Keratinocyte (primary cell): ENCODE data around the gene YAF2. TPM values are rescaled to one million over a fixed set of nuclear protein-coding genes. Genes with fewer than 3 reads are reported as not detected.

Experiments used
- DNase-seq: peaks from one replicate; pipeline ENCODE4 v3.0.0-alpha.2; 2011; ENCODE audit warnings: low read depth, missing footprints, low spot score
- FAIRE-seq: peaks from 2 replicates; lab custom pipeline; 2011; peaks lifted over from hg19 to GRCh38; lab: Jason Lieb, UNC
- H2AFZ ChIP-seq: 2 replicates; pipeline ENCODE4 v1.6.0; 2012; ENCODE audit warnings: low read length, control low read depth, inconsistent platforms; ENCODE audit not compliant: control insufficient read depth
- H3K27ac ChIP-seq: 2 replicates; pipeline ENCODE4 v1.5.1; 2011; ENCODE audit warnings: low read length; ENCODE audit not compliant: control insufficient read depth, insufficient read depth
- H3K27me3 ChIP-seq: 3 replicates; pipeline ENCODE4 v1.6.0; 2011; ENCODE audit warnings: low read length; ENCODE audit not compliant: control insufficient read depth, insufficient read depth; ENCODE audit errors: extremely low read depth
- H3K36me3 ChIP-seq, 2 experiments: 2 replicates in 1 of 2; 3 replicates in 1 of 2; pipeline ENCODE4 v1.5.1; 2011; ENCODE audit warnings: low read length in 2 of 2, mild to moderate bottlenecking in 1 of 2; ENCODE audit not compliant: control insufficient read depth in 2 of 2, insufficient read depth in 2 of 2; ENCODE audit errors: extremely low read depth in 1 of 2
- H3K4me1 ChIP-seq: 3 replicates; pipeline ENCODE4 v1.5.1; 2011; ENCODE audit warnings: low read length; ENCODE audit not compliant: control insufficient read depth, insufficient read depth; ENCODE audit errors: extremely low read depth
- H3K4me2 ChIP-seq: 3 replicates; pipeline ENCODE4 v1.6.0; 2011; ENCODE audit warnings: low read depth, low read length; ENCODE audit not compliant: control insufficient read depth, insufficient read depth; ENCODE audit errors: extremely low read depth
- H3K4me3 ChIP-seq, 3 experiments: fragments of 200-600 bp in 1 of 3; sonication (generic) in 1 of 3; 2 replicates in 2 of 3; 3 replicates in 1 of 3; pipeline ENCODE4 v1.5.1; 2011 to 2016; ENCODE audit warnings: low read length in 3 of 3, mild to moderate bottlenecking in 3 of 3, control low read depth in 2 of 3, inconsistent platforms in 1 of 3, low read depth in 1 of 3, mixed read lengths in 1 of 3, mixed run types in 1 of 3, moderate library complexity in 1 of 3; ENCODE audit not compliant: control insufficient read depth in 2 of 3, insufficient read depth in 2 of 3; ENCODE audit errors: extremely low read depth in 1 of 3
- H3K79me2 ChIP-seq: 2 replicates; pipeline ENCODE4 v1.6.0; 2012; ENCODE audit warnings: low read length; ENCODE audit not compliant: control insufficient read depth, insufficient read depth
- H3K9ac ChIP-seq: 3 replicates; pipeline ENCODE4 v1.6.0; 2011; ENCODE audit warnings: low read length; ENCODE audit not compliant: control insufficient read depth, insufficient read depth; ENCODE audit errors: extremely low read depth
- H3K9me1 ChIP-seq: 3 replicates; pipeline ENCODE4 v1.6.0; 2011; ENCODE audit warnings: low read length; ENCODE audit not compliant: control insufficient read depth, insufficient read depth; ENCODE audit errors: extremely low read depth
- H3K9me3 ChIP-seq: 2 replicates; pipeline ENCODE4 v1.5.1; 2012; ENCODE audit warnings: low read depth, low read length; ENCODE audit not compliant: control insufficient read depth
- H4K20me1 ChIP-seq: 3 replicates; pipeline ENCODE4 v1.6.0; 2011; ENCODE audit warnings: low read length; ENCODE audit not compliant: control insufficient read depth, insufficient read depth; ENCODE audit errors: extremely low read depth
- EZH2 ChIP-seq: IDR thresholded peaks from one replicate; pipeline ENCODE4 v1.6.1; 2012; ENCODE audit warnings: inconsistent platforms, mild to moderate bottlenecking, low read length, moderate library complexity
- dilution Hi-C: fragments of 300-500 bp; cut with MboI; formaldehyde crosslinking; loops from one replicate; pipeline ENCODE4 v1.7.0; 2020; ENCODE audit warnings: low sequenced_read_pairs; ENCODE audit not compliant: extremely low pct_ligation_motif_present
- polyA plus RNA-seq, 5 experiments: library from polyadenylated mRNA; depleted of rRNA in 3 of 5; stranded (reverse) in 3 of 5; stranded (forward) in 1 of 5; unstranded in 1 of 5; fragments of >200 nt; gene quantifications; 1 replicate in 1 of 5; 2 replicates in 3 of 5; 3 replicates in 1 of 5; pipeline versions ENCODE4 v1.2.1 to v1.2.3, GENCODE V29; 2011 to 2012; ENCODE audit warnings: missing spikeins in 2 of 5, low read depth in 1 of 5, low replicate concordance in 1 of 5
- TF ChIP-seq, protein P1 (sequence below), 3 experiments: IDR thresholded peaks in 1 of 3; conservative IDR thresholded peaks in 1 of 3; optimal IDR thresholded peaks in 1 of 3; 2 replicates in 2 of 3; 3 replicates in 1 of 3; pipeline versions ENCODE3 to v1.5.1; 2011; ENCODE audit warnings: low read length in 3 of 3, mild to moderate bottlenecking in 3 of 3, moderate library complexity in 2 of 3, control low read depth in 1 of 3, inconsistent platforms in 1 of 3; ENCODE audit not compliant: insufficient read depth in 2 of 3; ENCODE audit errors: extremely low read depth in 1 of 3

YAF2 gene
- polyA plus RNA-seq, 1 donor (not counting 4 experiments of a cell fraction or from before 2014, with no cell fraction given), result 15.3 TPM

- Histone ChIP-seq H3K4me1 (peaks cover 25% of the 10 kb centered on the region), H3K79me2 (peaks cover 73% of the 10 kb centered on the region), H3K27ac (peak overlapping the region; percentile 80), H3K9ac (no peak overlapping the region), H2AFZ (no peak overlapping the region), H3K27me3 (no peaks in the 10 kb centered on the region), H3K36me3 (no peaks in the 10 kb centered on the region), H3K4me3 (no peak overlapping the region), H4K20me1 (peaks cover 3% of the 10 kb centered on the region), H3K9me3 (no peaks in the 10 kb centered on the region), H3K4me2 (peak overlapping the region; percentile 94), H3K9me1 (no peaks in the 10 kb centered on the region)
- FAIRE-seq (peak; percentile 53), DNase-seq (no peak)
- dilution Hi-C loops, result no loop called here
- TF ChIP-seq, protein P1, sequence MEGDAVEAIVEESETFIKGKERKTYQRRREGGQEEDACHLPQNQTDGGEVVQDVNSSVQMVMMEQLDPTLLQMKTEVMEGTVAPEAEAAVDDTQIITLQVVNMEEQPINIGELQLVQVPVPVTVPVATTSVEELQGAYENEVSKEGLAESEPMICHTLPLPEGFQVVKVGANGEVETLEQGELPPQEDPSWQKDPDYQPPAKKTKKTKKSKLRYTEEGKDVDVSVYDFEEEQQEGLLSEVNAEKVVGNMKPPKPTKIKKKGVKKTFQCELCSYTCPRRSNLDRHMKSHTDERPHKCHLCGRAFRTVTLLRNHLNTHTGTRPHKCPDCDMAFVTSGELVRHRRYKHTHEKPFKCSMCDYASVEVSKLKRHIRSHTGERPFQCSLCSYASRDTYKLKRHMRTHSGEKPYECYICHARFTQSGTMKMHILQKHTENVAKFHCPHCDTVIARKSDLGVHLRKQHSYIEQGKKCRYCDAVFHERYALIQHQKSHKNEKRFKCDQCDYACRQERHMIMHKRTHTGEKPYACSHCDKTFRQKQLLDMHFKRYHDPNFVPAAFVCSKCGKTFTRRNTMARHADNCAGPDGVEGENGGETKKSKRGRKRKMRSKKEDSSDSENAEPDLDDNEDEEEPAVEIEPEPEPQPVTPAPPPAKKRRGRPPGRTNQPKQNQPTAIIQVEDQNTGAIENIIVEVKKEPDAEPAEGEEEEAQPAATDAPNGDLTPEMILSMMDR (optimal IDR thresholded peaks at IDR 0.05 in 1 of 3, IDR thresholded peaks at IDR 0.05 in 1 of 3, conservative IDR thresholded peaks at IDR 0.05 in 1 of 3; ENCODE audit: extremely low read depth in 1 of 3, insufficient read depth in 2 of 3, low read length in 3 of 3), result peak in 2 of 3 experiments; percentile 56 to 77
- TF ChIP-seq EZH2, result no peak
Measured at GRCh38 chr12:42129595-42130204, 108.3 kb downstream of the YAF2 start.

DNA sequence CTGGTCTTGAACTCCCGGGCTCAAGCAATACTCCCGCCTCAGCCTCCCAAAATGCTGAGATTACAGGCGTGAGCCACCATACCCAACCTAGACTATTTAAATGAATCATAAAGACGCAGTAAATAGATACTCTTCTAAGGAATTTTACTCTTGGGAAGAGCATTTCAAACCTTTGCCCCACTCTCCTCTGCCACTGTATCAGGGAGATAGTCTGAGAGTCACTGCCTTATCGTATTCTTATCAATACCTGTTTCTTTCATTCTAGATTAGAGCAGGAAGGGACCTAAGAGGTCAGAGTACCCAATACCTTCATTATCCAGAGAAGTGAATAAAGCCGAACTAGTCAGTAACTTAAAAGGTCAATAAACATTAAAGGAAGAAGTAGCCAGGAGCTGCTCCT lies 109.2 kb downstream of the YAF2 start:
- H3K9me3 ChIP-seq, result no peaks in the 10 kb centered on the region
- H3K27ac ChIP-seq, result no peak overlapping the region
- no peak overlapping the region for H2AFZ ChIP-seq
- TF ChIP-seq EZH2, result no peak
- TF ChIP-seq, protein P1 (optimal IDR thresholded peaks at IDR 0.05 in 1 of 3, IDR thresholded peaks at IDR 0.05 in 1 of 3, conservative IDR thresholded peaks at IDR 0.05 in 1 of 3; ENCODE audit: extremely low read depth in 1 of 3, insufficient read depth in 2 of 3, low read length in 3 of 3), result no peak
- no peak overlapping the region for H3K4me2 ChIP-seq
- H3K36me3 ChIP-seq, result no peaks in the 10 kb centered on the region
- H3K9ac ChIP-seq, result no peak overlapping the region
- H3K79me2 ChIP-seq, result peaks cover 69% of the 10 kb centered on the region
- dilution Hi-C loops, result no loop called here
- no peaks in the 10 kb centered on the region for H3K9me1 ChIP-seq
- H3K27me3 ChIP-seq, result no peaks in the 10 kb centered on the region
- no peak for FAIRE-seq
- peaks cover 23% of the 10 kb centered on the region for H3K4me1 ChIP-seq
- H3K4me3 ChIP-seq, result no peak overlapping the region
- peaks cover 3% of the 10 kb centered on the region for H4K20me1 ChIP-seq
- DNase-seq, result no peak
